GM19452 (cell line): ENCODE measurements around the gene IRS1.

Experiments used
- ATAC-seq: cut with Tn5 transposase; IDR thresholded peaks from one replicate; pipeline ENCODE4 v1.9.1; 2021; ENCODE audit not compliant: unreplicated experiment

Gene IRS1

DNA sequence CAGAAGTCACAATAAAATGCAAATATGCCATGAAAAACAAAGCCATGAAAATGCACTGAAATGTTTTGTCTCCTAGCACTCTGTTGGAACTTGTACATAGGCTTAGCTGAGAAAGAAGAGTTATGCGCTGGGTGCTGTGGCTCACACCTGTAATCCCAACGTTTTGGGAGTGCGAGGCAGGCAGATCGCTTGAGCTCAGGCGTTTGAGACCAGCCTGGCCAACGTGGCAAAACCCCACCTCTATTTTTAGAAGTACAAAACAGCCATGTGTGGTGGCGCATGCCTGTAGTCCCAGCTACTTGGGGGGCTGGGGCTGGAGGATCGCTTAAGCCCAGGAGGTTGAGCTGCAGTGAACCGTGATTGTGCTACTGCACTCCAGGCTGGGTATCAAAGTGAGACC is 39.9 kb downstream of the IRS1 start:
- ATAC-seq: no peak

DNA sequence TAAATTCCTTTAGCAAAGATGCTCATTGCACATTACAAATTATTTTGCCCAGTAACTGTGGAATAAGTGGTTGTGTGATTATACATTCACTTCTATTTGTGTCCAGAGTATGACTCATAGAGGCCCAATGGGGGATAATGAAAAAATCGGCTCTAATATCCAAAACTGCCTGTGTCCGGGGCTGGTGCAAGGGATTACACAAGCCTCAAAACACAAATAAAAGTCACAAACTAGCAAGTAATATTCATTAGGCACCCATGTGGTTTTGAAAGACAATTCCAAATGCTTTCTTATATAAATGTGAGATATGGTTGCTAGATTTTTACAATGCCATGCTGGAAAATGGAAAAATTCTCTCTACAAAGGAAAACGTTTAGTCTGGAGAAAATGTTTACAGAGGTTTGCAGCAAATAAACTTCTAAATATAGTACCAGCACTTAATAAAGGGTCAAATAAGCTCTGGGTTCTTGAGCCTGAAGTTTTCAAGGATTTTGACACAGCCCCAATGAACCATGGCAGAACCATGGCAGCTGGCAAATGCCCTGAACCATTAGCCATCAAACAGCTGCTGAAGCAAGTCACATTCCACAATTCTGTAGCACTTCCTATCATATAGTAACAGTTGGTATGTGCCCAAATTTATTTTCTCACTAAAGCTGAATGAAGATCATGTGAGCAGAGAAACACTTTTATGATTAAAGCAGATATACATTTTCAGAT is 40.5 kb downstream of the IRS1 start:
- no peak for ATAC-seq

DNA sequence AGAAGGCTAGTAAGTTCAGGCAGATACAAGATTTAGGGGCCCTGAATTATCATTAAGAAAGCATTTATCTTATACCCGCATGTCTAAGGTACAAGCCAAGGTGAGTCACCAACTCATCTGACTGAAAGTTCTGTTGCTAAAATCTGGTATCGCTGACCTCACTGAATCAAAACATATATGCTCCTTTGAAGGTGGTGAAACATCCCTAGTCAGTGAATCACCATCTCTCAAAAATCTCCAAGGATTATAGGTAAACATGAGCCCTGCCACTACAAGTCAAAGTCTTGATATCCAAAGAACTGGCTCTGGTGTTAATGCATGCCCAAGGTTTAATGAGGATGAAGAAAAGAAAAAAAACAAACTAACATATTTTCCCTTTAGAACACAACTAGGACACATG is 43.5 kb downstream of the IRS1 start:
- no peak for ATAC-seq

DNA sequence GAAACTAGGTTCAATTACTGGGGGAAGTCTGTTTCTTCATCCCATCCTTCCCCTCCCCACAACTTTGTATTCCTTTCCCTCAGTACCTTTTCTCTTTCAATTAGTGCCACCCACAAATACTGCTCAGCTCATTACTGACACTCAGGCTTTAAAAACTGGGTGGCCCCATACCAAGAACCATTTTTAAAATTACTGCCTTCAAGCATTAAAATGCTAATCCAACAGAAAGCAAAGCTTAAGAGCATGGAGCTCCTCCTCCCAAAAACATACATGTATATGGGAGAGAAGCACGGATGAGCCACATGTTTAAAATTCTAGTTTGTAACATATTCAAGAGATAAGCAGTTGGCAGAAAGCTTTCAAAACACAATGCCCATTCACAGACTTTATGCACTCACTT is 44.0 kb downstream of the IRS1 start:
- no peak for ATAC-seq

DNA sequence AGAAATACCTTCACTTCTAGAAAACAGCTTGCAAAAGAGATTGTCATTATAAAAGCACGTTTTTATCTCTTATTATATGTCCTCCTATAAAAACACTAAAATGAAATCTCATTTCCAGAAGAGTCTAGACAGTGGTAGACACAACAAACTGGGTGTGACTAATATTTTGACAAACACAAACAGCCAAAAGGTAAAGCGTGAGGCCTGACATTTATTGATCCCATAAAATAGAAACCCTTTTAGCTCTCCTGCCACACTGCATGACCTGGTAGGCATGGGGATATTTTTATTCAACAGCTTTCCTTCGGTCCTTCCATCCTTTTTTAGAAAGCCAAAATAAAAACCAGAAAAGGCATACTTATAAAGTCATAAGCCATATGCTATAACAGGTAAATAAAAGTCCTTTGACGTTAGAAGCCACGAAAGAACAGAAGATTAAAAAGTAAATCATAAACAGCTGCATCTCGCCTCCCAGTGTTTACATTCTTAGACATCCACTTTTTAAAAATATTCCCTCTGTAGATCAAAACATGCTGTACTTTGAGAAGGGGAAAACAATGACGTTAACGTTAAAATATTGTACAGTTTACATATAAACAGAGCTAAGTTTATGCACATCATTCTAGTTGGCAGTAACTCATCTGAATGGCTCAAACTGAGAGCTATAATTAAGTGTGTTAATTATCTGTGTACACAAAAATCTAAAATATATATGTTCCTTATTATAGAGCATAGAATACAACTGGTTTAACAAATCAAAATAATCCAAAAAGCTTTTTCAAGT is 44.6 kb downstream of the IRS1 start:
- ATAC-seq: no peak

DNA sequence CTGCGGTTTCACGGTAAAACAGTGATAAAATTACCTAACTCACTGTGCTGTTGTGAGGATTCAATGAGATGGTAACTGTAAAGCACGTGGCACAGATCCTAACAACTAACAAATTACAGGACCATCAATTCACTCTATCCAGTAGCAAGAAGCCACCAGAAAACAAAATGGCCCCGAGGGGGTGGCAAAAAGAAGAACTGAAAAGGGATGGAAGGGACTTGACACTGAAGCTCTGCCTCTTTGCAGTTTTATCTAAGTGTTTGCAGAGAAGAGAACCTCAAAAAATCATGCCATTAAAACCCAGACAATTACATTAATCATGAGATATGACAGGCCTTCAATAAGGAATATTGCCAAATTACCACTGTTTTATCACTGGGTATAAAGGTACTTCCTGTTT is 46.7 kb downstream of the IRS1 start:
- ATAC-seq: no peak

DNA sequence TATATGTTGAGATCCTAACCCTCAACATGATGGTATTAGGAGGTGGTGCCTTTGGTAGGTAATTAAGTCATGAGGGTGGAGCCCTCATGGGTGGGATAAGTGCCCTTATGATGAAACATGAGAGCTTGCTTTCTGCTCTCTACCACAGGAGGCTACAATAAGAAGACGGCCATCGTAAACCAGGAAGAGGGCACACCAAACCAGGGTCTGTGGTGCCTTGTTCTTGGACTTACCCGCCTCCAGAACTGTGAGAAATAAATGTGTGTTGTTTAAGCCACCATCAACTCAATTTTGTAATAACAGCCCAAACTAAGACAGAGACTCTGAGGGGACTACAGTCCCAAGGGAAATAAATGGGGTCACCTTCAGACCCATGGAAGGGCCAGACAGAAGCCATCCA is 52.3 kb downstream of the IRS1 start:
- no peak for ATAC-seq

DNA sequence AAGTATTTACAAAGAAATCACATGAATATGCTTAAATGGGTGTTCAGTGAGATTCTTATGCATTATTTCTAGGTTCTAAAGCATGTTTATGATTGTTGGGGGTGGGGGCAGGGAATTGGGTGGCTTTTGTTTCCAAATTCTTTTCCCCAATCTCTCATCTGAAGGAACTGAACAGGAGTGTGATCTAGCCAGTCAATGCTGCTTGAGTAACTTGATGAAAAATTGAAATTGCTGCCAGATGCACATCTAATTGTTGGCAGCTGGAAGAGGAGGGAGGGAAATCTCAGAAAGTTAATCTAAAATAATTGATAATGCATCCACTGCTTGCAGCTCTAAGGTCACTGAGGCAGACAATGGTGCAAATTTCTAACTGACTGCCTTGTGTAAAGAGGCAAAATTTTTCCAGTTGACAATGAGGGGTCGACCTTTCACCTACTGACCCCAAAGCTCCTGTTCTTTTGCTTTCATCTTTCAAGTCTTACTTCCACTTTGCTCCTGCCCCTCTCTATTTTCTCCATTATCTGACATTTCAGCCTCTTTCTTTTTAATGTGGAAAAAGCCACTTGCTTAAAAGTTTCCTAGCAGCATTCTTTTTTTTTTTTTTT is 53.3 kb downstream of the IRS1 start:
- no peak for ATAC-seq

DNA sequence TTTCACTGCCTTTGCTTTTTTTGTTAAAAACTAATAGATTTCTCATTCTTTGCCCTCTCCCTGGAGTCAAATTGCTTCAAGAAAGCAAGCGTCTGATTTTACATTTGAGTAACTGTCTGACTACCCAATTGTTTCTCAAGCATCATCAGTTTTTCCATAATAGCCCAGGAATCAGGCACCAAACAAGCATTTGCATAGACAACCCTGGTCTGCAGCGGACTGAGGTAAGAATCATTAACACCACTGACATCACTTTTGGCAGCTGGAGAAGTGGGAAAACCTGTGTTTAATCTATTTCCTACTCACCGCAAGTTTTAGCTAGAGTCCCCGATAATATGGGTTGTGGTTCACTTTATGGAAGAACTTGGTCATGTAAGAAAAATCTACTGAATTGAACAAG is 55.7 kb downstream of the IRS1 start:
- ATAC-seq: no peak

DNA sequence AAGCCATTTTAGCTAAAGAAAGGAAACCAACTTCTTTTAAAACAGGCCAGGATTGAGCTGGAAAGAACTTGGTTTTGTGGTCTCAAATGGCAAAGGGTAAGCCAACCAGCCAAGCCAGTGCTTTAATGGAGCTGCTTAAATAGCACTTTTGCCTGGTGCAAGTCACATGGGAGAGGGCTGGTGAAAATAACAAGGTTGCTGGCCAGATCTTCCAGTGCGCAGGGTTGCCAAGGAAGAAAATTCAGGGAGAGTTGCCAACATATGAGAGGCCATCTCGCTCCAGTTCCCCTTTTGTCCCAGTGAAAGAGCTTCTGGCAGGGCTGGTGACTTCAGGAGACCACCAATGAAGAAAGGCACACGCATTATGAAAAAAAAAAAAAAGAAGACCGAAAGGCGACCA is 57.3 kb downstream of the IRS1 start:
- ATAC-seq: no peak

DNA sequence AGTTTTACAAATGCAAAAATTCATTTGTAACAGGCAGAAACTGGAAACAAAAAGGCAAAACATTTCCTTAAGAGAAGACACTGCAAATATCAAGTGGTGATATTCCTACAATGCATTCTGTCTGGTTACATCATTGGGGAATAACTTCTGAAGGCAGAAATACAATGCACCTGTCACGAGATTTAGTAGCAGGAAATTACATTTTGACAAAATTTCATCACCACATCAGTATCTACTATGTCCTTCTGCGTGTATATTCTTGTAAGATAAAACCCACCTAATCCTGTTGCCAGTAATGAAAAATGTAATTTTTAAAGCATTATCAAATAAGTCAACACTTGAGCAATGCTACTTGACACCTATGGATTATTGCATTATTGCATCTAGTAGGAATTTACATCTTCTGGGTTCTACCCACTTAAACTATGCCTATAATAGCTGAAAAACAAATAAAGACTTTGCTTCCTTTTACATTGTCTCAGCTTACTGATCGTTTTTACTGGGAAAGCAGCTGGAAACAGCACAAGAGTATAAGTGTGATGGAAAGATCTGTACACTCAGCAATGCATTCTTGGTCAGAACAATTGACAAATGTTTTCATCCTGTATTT is 59.5 kb downstream of the IRS1 start:
- no peak for ATAC-seq

DNA sequence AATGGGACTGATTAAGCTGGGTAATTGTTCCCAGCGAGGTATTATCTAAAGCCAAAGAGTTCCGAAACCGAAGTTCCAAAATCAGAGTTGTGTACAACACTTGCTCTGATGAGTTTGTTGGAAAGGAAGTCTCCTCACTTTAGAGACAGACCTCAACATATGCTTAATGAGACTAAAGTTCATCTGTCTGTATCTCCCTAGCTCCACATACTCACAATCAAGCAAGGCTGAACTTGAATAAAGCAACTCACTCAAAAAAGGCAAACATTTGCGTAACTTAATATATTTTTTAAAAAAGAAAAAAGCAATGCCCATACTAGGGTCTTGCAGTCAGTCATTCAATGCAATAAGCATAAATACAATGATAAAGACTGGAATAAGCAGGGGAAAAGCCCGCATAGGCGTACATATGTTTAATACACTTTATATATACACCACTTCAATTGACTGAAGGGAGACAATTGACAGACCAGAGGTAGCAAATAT is 60.0 kb downstream of the IRS1 start:
- no peak for ATAC-seq

DNA sequence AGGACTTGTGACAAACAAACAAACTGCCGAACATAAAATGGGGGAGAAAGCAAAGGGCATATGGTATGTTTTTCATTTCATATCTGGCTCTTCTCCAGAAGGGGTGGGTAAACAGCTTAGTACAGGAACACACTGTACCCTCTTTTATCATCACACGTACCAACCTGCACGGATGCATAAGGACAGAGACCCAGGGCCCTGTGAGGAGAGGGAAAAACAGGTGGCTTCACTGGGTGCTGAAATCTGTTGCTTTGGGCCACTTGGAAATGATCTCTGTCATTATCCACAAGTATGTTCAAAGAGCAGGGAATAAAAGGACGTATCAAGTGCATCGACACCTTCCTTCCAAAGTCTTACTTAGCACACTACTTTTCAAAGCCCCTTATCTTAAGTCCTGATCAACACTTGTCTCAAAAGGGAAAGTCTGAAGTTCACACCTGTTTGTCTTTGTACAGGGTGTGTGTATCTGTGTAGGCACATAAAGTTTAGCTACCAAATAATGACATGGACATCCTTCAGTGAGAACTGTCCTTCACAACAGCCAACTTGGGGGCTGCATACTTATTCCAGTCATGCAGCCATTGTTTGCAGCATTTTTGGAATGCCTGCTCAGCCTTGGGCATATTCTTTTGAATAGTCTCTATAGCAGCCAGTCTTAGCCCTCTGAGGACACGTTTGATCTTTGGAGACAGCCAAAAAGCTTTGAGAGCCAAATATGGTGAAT is 60.6 kb downstream of the IRS1 start:
- no peak for ATAC-seq

DNA sequence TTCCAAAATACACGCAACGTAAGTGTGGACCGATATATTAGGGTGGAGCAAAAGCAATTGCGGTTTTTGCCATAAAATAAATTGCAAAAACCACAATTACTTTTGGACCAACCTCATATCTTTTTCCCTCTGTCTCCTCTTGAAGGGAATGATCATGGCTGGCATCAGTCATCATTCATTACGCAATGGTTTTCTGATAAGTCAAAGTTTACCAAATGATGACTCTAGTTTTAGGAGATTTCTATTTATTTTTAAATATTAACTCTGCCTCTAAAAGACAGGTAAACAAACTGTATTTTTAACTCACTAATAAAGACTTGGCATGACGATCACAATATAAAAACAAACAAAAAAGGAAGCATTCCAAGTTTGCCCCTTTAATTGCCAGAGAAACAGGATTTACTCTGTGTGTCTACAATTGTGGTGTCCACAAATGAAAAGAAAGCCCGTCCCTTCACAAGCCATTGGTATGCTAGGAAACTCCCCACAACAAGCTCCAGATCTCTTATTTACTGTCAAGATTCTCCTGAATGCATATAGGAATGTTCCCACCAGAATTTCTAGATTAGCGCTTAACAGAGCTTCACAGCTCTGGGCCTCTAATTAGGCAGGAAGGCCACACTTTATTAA is 61.3 kb downstream of the IRS1 start:
- no peak for ATAC-seq

DNA sequence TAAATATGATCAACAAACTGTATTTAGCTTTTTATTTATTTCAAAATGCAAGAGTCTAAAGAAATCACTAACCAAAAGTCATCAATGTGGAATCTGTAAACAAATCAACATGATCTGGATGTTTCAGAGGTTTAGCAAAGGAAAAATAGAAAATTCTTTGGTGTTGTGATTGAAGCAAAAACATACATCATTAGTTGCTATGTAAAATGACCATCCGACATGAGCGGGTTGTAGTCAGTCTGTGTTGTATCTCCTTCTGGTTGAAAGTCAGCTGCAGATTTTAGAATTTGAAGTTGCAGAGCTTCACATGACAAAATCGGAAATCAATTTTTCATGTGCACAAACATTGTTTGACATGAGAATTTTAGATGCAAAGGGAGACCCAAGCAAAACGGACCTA is 63.2 kb downstream of the IRS1 start:
- ATAC-seq: no peak

DNA sequence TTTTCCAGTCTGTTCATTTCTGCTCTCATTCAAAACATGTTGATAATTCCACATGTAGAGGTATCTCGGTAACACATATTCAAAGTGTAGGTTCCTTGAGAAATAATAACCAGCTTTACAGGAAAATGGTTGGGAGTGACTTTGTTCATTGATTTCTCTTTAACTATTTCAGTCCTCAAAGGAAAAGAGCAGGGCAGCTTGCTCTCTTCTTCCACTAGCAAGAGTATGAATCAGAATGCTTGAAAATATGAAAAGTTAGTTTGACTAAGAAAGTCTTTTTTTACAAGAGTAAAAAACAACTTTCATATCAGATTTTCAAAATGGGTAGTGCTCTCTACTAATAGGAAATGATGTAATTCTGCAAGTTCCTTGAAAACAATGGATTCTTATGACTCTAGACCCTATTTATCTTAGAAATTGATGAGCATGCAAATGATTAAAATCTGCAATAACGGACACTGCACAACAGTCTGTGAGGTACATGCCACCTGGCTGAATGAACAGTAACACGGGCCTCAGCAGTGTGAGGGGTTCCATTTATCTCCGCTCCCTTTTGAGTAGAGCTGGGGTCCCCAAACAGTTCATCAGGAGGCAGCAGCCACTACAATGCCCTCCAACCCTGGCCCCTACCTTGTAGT is 65.6 kb downstream of the IRS1 start:
- no peak for ATAC-seq

DNA sequence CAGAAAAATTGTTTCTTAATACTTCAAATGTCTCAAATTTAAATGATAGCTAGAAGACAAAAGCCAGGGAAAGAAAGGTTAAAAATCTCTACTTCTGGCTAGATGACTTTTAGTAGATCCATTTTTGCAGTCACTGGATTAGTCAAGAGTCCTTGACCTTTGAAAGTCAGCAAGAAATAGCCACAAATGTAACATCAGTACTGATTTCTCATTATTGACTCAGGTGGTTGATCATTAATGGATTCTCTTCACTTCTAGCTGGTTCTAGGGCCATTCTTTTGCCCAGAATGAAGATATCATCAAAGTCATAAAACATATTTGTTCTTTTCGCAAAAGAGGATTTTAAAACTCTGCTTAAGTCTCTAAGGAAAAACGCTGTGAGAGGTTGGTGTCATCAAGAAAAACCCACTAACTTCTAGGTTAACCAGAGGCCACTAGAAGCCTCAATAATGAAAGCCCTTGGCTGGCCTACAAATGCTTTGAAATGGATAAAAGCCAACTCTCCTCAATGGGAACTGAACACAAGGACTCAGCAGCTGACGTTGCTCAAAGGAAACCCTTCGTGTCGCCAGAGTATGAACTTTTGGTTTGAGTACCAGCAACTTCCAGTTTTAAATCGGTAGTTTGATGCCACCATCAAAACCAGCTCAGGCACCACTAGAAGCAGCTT is 66.3 kb downstream of the IRS1 start:
- no peak for ATAC-seq

DNA sequence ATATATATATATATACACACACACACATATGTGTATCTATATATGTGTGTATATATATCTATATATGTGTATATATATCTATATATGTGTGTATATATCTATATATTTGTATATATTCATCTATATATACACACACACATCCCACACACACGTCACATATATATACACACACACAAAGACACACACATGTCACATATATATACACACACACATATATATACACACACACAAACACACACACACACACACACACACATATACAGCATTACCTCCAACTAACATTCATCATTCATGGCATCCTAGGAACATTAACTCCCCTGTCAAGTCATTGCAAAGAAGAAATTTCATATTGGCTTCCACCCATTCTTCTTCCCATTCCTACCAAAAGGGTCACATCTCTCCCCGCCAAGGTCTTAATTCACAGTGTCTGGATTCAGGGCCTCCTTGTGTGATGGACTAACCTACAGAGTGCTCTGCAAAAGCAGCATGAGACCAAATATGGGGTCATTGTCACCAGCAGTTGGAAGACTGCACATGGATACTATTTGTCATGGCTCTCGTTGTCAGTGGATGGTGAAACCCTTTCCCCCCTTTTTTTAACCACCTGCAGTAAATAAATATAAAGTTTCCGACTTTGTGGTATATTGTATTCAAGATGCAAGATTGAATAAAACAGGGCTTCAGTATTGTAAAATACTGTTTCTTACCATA is 67.0 kb downstream of the IRS1 start:
- no peak for ATAC-seq

DNA sequence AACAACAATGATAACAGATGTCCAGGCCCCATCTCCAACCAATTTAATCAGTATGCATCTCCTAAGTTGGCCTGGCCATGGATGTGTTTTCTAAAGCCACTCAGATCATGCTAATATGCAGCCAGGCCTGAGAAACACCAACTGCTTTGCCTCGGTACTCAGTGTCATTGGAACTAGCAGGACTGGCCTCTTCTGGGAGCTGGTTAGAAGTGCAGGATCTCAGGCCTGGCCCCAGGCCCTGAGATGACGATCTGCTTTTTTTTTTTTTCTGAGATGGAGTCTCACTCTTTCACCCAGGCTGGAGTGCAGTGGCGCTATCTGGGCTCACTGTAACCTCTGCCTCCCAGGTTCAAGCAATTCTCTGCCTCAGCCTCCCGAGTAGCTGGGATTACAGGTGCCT is 69.1 kb downstream of the IRS1 start:
- no peak for ATAC-seq
